Psoas muscle (tissue), 8 donors: Measurements from ENCODE around the gene GK. TPM values are rescaled to one million over a fixed set of nuclear protein-coding genes. Genes with fewer than 3 reads are reported as not detected.

Source experiments
- ATAC-seq, 4 donors: fragments of 200-7000 bp; cut with Tn5 transposase; one replicate each; pipeline ENCODE4 v1.9.1; 2020; ENCODE audit warnings: moderate library complexity in 3 of 4, mild to moderate bottlenecking in 2 of 4
- DNase-seq, 2 donors: peaks; one replicate each; pipeline ENCODE4 v3.0.0-alpha.2; 2020
- H3K27ac ChIP-seq: fragments of 200-600 bp; one replicate; pipeline ENCODE4 v1.8.0; 2022
- H3K27me3 ChIP-seq, 3 donors: fragments of 200-600 bp in 1 of 3; one replicate each; pipeline versions ENCODE4 v1.6.1 to v1.8.0; 2013 to 2022; ENCODE audit warnings: low read length in 2 of 3, mild to moderate bottlenecking in 2 of 3, moderate library complexity in 1 of 3; ENCODE audit not compliant: insufficient read depth in 3 of 3
- H3K36me3 ChIP-seq, 2 donors: fragments of 200-600 bp in 1 of 2; one replicate each; pipeline versions ENCODE4 v1.6.1 to v1.8.0; 2013 to 2022; ENCODE audit warnings: low read depth in 1 of 2, mild to moderate bottlenecking in 1 of 2, moderate library complexity in 1 of 2; ENCODE audit not compliant: insufficient read depth in 1 of 2
- H3K4me1 ChIP-seq: fragments of 200-600 bp; one replicate; pipeline ENCODE4 v1.8.0; 2022
- H3K4me3 ChIP-seq: fragments of 200-600 bp; one replicate; pipeline ENCODE4 v1.8.0; 2022; ENCODE audit warnings: mild to moderate bottlenecking
- H3K9me3 ChIP-seq: fragments of 200-600 bp; one replicate; pipeline ENCODE4 v1.8.0; 2022
- CTCF ChIP-seq: fragments of 200-600 bp; IDR thresholded peaks from one replicate; pipeline ENCODE4 v1.8.0; 2022; ENCODE audit warnings: antibody characterized with exemption
- WGBS, 3 donors: extraction: QIAGEN DNeasy Blood & Tissue Kit; methylation state at CpG; one replicate each; pipeline versions ENCODE4 v1.1.6 to v1.1.7; 2013; 5-methylcytosine and 5-hydroxymethylcytosine counted together
- intact Hi-C, 2 donors: fragments of 100-400 bp; cut with DNase I; formaldehyde crosslinking; loops; one replicate each; pipeline versions ENCODE4 v1.11.0 to v1.14.2; 2022
- polyA plus RNA-seq, 3 donors: library from polyadenylated mRNA; stranded (reverse); fragments of 200-250 nt; gene quantifications; one replicate each; pipeline ENCODE4 v1.2.3, GENCODE V29; 2013
- total RNA-seq, 4 donors: library from RNA; stranded (reverse); fragmentation: NEBNext Ultra II Directional in 2 of 4; extraction: Animal tissue kit (Norgen Biotek cat#: 25700) in 2 of 4; gene quantifications; one replicate each; pipeline versions ENCODE4 v1.2.1 to v1.2.4, GENCODE V29; 2021 to 2023
- donor health status: healthy with polysubstance abuse.
- donor health status: DM: no; HTN: no; CAD: no; lungs with moderate emphysema.
- donor health status: Bipolar disorder and iron deficiency.
- donor health status: healthy.
- donor health status: DM: yes; HTN: yes; CAD: no.
- donor health status: DM: no; HTN: no; CAD: no.
- donor health status: DM: no; HTN: no; CAD: no.
- donor health status: DM: yes; HTN: yes; CAD: no.

Gene GK
- total and polyA plus RNA-seq, 7 donors: 1.1 to 5.2 (median 4.2) TPM

- ATAC-seq: peak in 3 of 4 donors; percentile 61 to 67 (median 64)
- Histone ChIP-seq H3K4me1 (no peaks in the 10 kb centered on the region), H3K36me3 (peaks cover 0 to 5% of the 10 kb centered on the region in 2 donors), H3K4me3 (no peak overlapping the region), H3K27ac (no peak overlapping the region), H3K9me3 (no peaks in the 10 kb centered on the region), H3K27me3 (no peaks in the 10 kb centered on the region)
- WGBS, 3 donors: 67 to 80% (median 73%) methylated on average over 2 of the region's 2 CpGs
- intact Hi-C loops: no loop called here
- DNase-seq: no peak
- TF ChIP-seq CTCF: no peak
These were observed 20.8 kb downstream of the GK start for GRCh38 chrX:30673884-30674598.

- H3K4me1 ChIP-seq: no peaks in the 10 kb centered on the region
- no peak overlapping the region for H3K27ac ChIP-seq
- no peak overlapping the region for H3K4me3 ChIP-seq
- WGBS, 3 donors: 68 to 92% (median 84%) methylated on average over 3 of the region's 3 CpGs
- H3K36me3 ChIP-seq: peaks cover 0 to 5% of the 10 kb centered on the region in 2 donors
- no peaks in the 10 kb centered on the region for H3K27me3 ChIP-seq
- DNase-seq (no peak), ATAC-seq (no peak)
- H3K9me3 ChIP-seq: no peaks in the 10 kb centered on the region
- intact Hi-C loops: no loop called here
- TF ChIP-seq CTCF: no peak
These were observed 21.6 kb downstream of the GK start for GRCh38 chrX:30674799-30675198.

- no peaks in the 10 kb centered on the region for H3K9me3 ChIP-seq
- peaks cover 0 to 13% of the 10 kb centered on the region in 2 donors for H3K36me3 ChIP-seq
- no peak overlapping the region for H3K4me3 ChIP-seq
- no peak for TF ChIP-seq CTCF
- H3K27me3 ChIP-seq: no peaks in the 10 kb centered on the region
- intact Hi-C loops: no loop called here
- no peak for ATAC-seq
- H3K27ac ChIP-seq: no peak overlapping the region
- DNase-seq: no peak
- 82 to 99% (median 95%) methylated on average over 6 of the region's 6 CpGs for WGBS, 3 donors
- no peaks in the 10 kb centered on the region for H3K4me1 ChIP-seq
These were observed 26.1 kb downstream of the GK start for GRCh38 chrX:30679369-30679768.

GRCh38 chrX:30680618-30681017 lies 27.4 kb downstream of the GK start:
- no peaks in the 10 kb centered on the region for H3K4me1 ChIP-seq
- TF ChIP-seq CTCF: no peak
- no peak overlapping the region for H3K4me3 ChIP-seq
- no peaks in the 10 kb centered on the region for H3K27me3 ChIP-seq
- peaks cover 0 to 13% of the 10 kb centered on the region in 2 donors for H3K36me3 ChIP-seq
- H3K9me3 ChIP-seq: no peaks in the 10 kb centered on the region
- no peak overlapping the region for H3K27ac ChIP-seq
- intact Hi-C loops: no loop called here
- no peak for DNase-seq
- WGBS, 3 donors: 75 to 95% (median 92%) methylated on average over 1 of the region's 1 CpG
- ATAC-seq: no peak

GRCh38 chrX:30688641-30689040 lies 35.4 kb downstream of the GK start:
- TF ChIP-seq CTCF: no peak
- Histone ChIP-seq H3K27ac (no peak overlapping the region), H3K27me3 (no peaks in the 10 kb centered on the region), H3K36me3 (no peaks in the 10 kb centered on the region), H3K9me3 (no peaks in the 10 kb centered on the region), H3K4me3 (no peak overlapping the region), H3K4me1 (no peaks in the 10 kb centered on the region)
- 33 to 43% (median 41%) methylated on average over 2 of the region's 2 CpGs for WGBS, 3 donors
- intact Hi-C loops: no loop called here
- no peak for DNase-seq
- no peak for ATAC-seq
